Stomach (tissue), 9 donors: ENCODE measurements around the gene UBE4B. TPM values are rescaled to one million over a fixed set of nuclear protein-coding genes. Genes with fewer than 3 reads are reported as not detected.
A peak's percentile ranks its signal among the peaks of the same experiment; 100 is the strongest.

Source experiments
- DNase-seq, 2 donors: peaks; one replicate each; pipeline versions ENCODE4 v3.0.0 to v3.0.0-alpha.2; 2013 to 2019
- H3K27ac ChIP-seq, 5 donors: fragments of 200-600 bp in 4 of 5; sonication (generic) in 4 of 5; one replicate each; pipeline ENCODE4 v1.5.1; 2013 to 2019; ENCODE audit warnings: mild to moderate bottlenecking in 1 of 5, moderate library complexity in 1 of 5
- H3K27me3 ChIP-seq, 3 donors: fragments of 200-600 bp; sonication (generic); one replicate each; pipeline ENCODE4 v1.5.1; 2017 to 2019; ENCODE audit warnings: mixed run types in 1 of 3
- H3K36me3 ChIP-seq, 4 donors: fragments of 200-600 bp; sonication (generic); 1 replicate in 3 of 4; 2 replicates in 1 of 4; pipeline ENCODE4 v1.5.1; 2016 to 2019
- H3K4me1 ChIP-seq, 4 donors: fragments of 200-600 bp; sonication (generic); one replicate each; pipeline ENCODE4 v1.5.1; 2016 to 2019
- H3K4me3 ChIP-seq, 4 donors: fragments of 200-600 bp; sonication (generic) in 3 of 4; one replicate each; pipeline ENCODE4 v1.5.1; 2016 to 2019; ENCODE audit warnings: mild to moderate bottlenecking in 1 of 4
- H3K9me3 ChIP-seq, 4 donors: fragments of 200-600 bp; sonication (generic); one replicate each; pipeline ENCODE4 v1.5.1; 2016 to 2019
- EP300 ChIP-seq: sonication (generic); formaldehyde crosslinking; IDR thresholded peaks from one replicate; pipeline ENCODE4 v1.6.1; 2017; ENCODE audit warnings: antibody characterized with exemption
- POLR2A ChIP-seq, 4 donors: fragments of 450-650 bp; IDR thresholded peaks; one replicate each; pipeline ENCODE4 v1.6.1; 2016; ENCODE audit warnings: antibody characterized with exemption in 4 of 4, control low read depth in 2 of 4, mild to moderate bottlenecking in 1 of 4, moderate library complexity in 1 of 4
- POLR2AphosphoS5 ChIP-seq, 3 donors: sonication (generic); formaldehyde crosslinking; IDR thresholded peaks; one replicate each; pipeline ENCODE4 v1.6.1; 2016; ENCODE audit warnings: antibody characterized with exemption in 3 of 3
- WGBS, 5 donors: extraction: QIAGEN DNeasy Blood & Tissue Kit in 3 of 5; methylation state at CpG; one replicate each; pipeline versions ENCODE4 v1.1.5 to v1.1.7; 2013 to 2018; 5-methylcytosine and 5-hydroxymethylcytosine counted together
- intact Hi-C: fragments of 100-400 bp; cut with DNase I; formaldehyde crosslinking; loops from one replicate; pipeline ENCODE4 v1.15.1; 2023; ENCODE audit warnings: low total_unique reads
- polyA plus RNA-seq, 3 donors: library from polyadenylated mRNA; stranded (reverse); fragments of 200-250 nt; gene quantifications; one replicate each; pipeline ENCODE4 v1.2.3, GENCODE V29; 2013
- total RNA-seq, 5 donors: library from RNA; depleted of rRNA; stranded (reverse); fragments of >200 nt; gene quantifications; one replicate each; pipeline versions ENCODE4 v1.1.0 to v1.2.3, GENCODE V29; 2014 to 2016
- TF ChIP-seq, protein P1 (sequence below), 7 experiments: fragments of 450-650 bp in 4 of 7; fragments of 200-600 bp in 3 of 7; sonication (generic) in 3 of 7; IDR thresholded peaks; one replicate each; pipeline ENCODE4 v1.5.1; 2016 to 2019; ENCODE audit warnings: antibody characterized with exemption in 7 of 7, control low read depth in 2 of 7, mild to moderate bottlenecking in 1 of 7
- donor health status: healthy with polysubstance abuse.
- donor health status: Bipolar disorder and iron deficiency.
- donor health status: healthy.

Gene UBE4B
- total and polyA plus RNA-seq, 8 donors, result 13.3 to 82.9 (median 39.5) TPM

DNA sequence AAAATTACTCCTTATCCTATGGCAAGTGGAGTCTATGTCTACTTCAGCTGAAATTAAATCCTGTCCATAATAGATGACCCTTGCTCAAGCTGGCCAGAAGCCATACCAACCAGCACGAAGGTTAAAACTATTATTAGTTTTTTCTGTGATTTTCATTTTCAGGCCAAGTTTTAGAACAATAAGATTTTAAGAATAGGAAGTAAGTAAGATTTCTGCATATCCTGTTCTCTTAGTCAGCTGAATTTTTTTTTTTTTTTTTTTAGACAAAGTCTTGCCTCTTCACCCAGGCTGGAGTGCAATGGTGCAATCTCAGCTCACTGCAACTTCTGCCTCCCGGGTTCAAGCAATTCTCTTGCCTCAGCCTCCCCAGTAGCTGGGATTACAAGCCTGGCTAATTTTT, 41.8 kb upstream of the UBE4B start:
- H3K27ac ChIP-seq, result peak overlapping the region in 3 of 5 donors; percentile 7 to 62 (median 53)
- H3K4me1 ChIP-seq, result peaks cover 0 to 22% (median 2%) of the 10 kb centered on the region in 4 donors
- intact Hi-C loops, result no loop called here
- peaks cover 0 to under 1% (median 0%) of the 10 kb centered on the region in 4 donors for H3K36me3 ChIP-seq
- peaks cover 0 to 6% (median 0%) of the 10 kb centered on the region in 3 donors for H3K27me3 ChIP-seq
- DNase-seq, result peak in 1 of 2 donors; percentile 27
- H3K9me3 ChIP-seq, result no peaks in the 10 kb centered on the region
- TF ChIP-seq EP300, result no peak
- TF ChIP-seq POLR2A (IDR thresholded peaks at IDR 0.05), result no peak
- TF ChIP-seq, protein P1, sequence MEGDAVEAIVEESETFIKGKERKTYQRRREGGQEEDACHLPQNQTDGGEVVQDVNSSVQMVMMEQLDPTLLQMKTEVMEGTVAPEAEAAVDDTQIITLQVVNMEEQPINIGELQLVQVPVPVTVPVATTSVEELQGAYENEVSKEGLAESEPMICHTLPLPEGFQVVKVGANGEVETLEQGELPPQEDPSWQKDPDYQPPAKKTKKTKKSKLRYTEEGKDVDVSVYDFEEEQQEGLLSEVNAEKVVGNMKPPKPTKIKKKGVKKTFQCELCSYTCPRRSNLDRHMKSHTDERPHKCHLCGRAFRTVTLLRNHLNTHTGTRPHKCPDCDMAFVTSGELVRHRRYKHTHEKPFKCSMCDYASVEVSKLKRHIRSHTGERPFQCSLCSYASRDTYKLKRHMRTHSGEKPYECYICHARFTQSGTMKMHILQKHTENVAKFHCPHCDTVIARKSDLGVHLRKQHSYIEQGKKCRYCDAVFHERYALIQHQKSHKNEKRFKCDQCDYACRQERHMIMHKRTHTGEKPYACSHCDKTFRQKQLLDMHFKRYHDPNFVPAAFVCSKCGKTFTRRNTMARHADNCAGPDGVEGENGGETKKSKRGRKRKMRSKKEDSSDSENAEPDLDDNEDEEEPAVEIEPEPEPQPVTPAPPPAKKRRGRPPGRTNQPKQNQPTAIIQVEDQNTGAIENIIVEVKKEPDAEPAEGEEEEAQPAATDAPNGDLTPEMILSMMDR (IDR thresholded peaks at IDR 0.05), result no peak
- no peak for TF ChIP-seq POLR2AphosphoS5 (IDR thresholded peaks at IDR 0.05)
- no peak overlapping the region for H3K4me3 ChIP-seq
- WGBS, 5 donors, result 29 to 54% (median 36%) methylated on average over 2 of the region's 2 CpGs

DNA sequence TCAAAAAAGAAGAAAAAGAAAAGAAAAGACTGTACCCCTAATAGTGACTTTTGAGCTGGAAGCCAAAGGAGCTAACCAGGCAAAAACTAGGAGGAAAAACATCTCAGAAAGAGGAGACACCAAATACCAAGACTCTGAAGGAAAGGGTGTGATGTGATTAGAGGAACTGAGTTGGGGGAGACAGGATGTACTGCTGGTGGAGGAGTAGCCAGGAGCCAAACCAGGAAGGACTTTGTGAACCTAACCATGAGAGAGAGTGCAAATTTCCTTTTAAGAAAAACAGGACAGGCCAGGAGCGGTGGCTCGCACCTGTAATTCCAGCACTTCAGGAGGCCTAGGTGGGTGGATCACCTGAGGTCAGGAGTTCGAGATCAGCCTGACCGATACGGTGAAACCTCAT, 39.8 kb upstream of the UBE4B start:
- H3K27me3 ChIP-seq, result peaks cover 0 to 26% (median 16%) of the 10 kb centered on the region in 3 donors
- H3K4me1 ChIP-seq, result peaks cover 13 to 35% (median 15%) of the 10 kb centered on the region in 4 donors
- WGBS, 5 donors, result 77 to 93% (median 88%) methylated on average over 5 of the region's 5 CpGs
- H3K27ac ChIP-seq, result peak overlapping the region in 3 of 5 donors; percentile 9 to 38 (median 34)
- no peak for DNase-seq
- H3K4me3 ChIP-seq, result no peak overlapping the region
- TF ChIP-seq EP300 (no peak), POLR2AphosphoS5 (IDR thresholded peaks at IDR 0.05) (no peak), POLR2A (IDR thresholded peaks at IDR 0.05) (no peak)
- TF ChIP-seq, protein P1 (IDR thresholded peaks at IDR 0.05), result no peak
- H3K9me3 ChIP-seq, result no peaks in the 10 kb centered on the region
- intact Hi-C loops, result no loop called here
- H3K36me3 ChIP-seq, result no peaks in the 10 kb centered on the region

DNA sequence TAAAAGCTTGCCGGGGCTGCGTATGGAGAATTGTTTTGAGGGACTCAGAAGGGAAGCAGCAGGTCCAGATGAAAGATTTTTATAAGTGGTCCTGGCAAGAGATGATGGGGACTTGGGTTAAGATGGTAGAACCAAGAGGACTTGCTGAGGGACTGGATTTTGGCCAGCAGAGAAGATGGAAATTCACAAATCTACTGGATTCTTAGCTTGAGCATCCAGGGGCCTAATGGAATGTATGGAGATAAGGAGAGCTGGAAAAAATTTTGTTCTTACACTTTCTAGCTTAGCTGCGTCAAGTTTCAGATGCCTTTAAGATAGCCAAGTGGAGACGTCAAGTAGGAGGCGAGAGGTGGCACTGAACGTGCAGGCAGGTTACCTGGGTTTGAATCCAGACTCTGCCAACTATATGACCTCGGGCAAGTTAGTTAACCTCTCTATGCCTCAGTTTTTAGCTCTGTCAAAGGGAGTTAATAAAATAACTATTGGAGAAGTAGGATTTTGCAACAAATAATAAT, 39.1 kb upstream of the UBE4B start:
- intact Hi-C loops, result no loop called here
- Histone ChIP-seq H3K36me3 (no peaks in the 10 kb centered on the region), H3K9me3 (no peaks in the 10 kb centered on the region), H3K4me1 (peaks cover 16 to 38% (median 20%) of the 10 kb centered on the region in 4 donors), H3K27ac (peak overlapping the region in 3 of 5 donors; percentile 9 to 38 (median 34)), H3K4me3 (no peak overlapping the region), H3K27me3 (peaks cover 0 to 33% (median 23%) of the 10 kb centered on the region in 3 donors)
- TF ChIP-seq, protein P1 (IDR thresholded peaks at IDR 0.05), result no peak
- TF ChIP-seq POLR2AphosphoS5 (IDR thresholded peaks at IDR 0.05), result no peak
- TF ChIP-seq POLR2A (IDR thresholded peaks at IDR 0.05), result no peak
- no peak for TF ChIP-seq EP300
- WGBS, 5 donors, result 71 to 82% (median 73%) methylated on average over 7 of the region's 7 CpGs
- DNase-seq, result no peak

DNA sequence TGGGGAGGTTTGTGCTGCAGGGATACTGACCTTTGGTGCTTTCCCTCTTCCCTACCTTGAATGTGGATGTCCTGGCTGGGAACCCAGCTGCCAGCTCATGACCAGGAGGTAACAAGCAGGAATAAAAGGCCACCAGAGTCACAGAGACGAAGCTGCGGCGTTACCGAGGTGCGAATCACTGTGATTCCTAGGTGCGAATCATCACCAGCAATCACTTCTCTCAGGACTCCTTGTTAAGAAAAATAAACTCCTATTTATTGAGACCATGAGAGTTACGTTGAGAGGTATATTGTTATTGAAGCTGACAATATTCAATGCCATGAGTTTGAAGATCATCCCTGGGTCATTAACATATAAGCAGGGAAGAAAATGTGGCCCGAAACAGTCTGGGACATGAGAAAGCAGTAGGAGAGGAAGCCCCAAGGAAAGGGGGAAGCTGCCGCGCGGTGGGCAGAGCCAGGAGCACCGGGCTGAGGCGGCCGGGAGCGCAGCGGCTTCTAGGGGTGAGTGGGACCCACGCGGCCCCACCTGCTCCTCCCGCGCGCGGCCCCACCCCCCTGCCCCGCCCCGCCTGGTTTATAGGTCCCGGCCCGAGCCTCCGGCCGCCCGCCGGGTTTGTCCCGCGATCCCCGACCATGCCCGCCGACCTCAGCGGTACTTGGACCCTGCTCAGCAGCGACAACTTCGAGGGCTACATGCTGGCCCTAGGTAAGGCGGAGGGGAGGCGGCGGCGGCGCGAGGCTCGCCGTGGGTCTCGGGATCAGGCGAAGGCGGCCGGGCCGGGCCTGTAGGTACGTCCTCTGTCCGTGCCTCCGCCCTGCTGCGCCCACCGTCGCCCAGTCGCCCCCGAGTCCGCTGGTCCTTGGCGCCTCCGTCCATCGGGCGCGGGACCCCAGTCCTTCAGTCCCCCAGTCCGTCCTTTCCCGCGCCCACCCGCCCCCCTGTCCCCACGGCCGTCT, 35.9 kb upstream of the UBE4B start, which contains the start of gene RBP7:
Gene RBP7 (plus strand): TSS at position 605 of the 959 bp plus-strand sequence. CDS start 31 bp downstream, at position 636.
- Histone ChIP-seq H3K4me1 (peaks cover 15 to 26% (median 18%) of the 10 kb centered on the region in 4 donors), H3K27ac (peak within 1 kb of the TSS in 4 of 5 donors; percentile 20 to 60 (median 36)), H3K36me3 (no peaks in the 10 kb centered on the region), H3K27me3 (peaks cover 0 to 62% (median 27%) of the 10 kb centered on the region in 3 donors), H3K9me3 (no peaks in the 10 kb centered on the region), H3K4me3 (peak within 1 kb of the TSS; percentile 54 to 77 (median 60))
- intact Hi-C loops, result no loop called here
- 4 to 22% (median 6%) methylated on average over 15 to 71 of the region's 71 CpGs for WGBS, 5 donors
- TF ChIP-seq EP300 (no peak), POLR2A (IDR thresholded peaks at IDR 0.05) (no peak), POLR2AphosphoS5 (IDR thresholded peaks at IDR 0.05) (no peak)
- TF ChIP-seq, protein P1 (IDR thresholded peaks at IDR 0.05), result no peak
- DNase-seq, result peak; percentile 26 to 57
